ENCODE data around the gene NDUFAF7. TPM values are rescaled to one million over a fixed set of nuclear protein-coding genes. Genes with fewer than 3 reads are reported as not detected.

The NDUFAF7 gene
- total RNA-seq, 1 experiment from 2014 or later = 25.0 TPM

- BruUV-seq (replicated peaks) = TSS peak; percentile 66
Observed at GRCh38 chr2:37232131-37232933, 874 bp downstream of the NDUFAF7 start.

GRCh38 chr2:37243435-37243834, 12.0 kb downstream of the NDUFAF7 start:
- intact Hi-C loops (cut with micrococcal nuclease; ENCODE audit: unreplicated experiment) = no loop called here
- Histone ChIP-seq H3K36me3 (ENCODE audit: insufficient read depth, low read length, poor library complexity, severe bottlenecking) (peaks cover 70% of the 10 kb centered on the region), H3K27ac (ENCODE audit: low read depth, low read length, poor library complexity, severe bottlenecking) (no peak overlapping the region), H3K9me3 (ENCODE audit: low read depth, low read length, poor library complexity, severe bottlenecking) (no peaks in the 10 kb centered on the region), H3K4me1 (ENCODE audit: insufficient read depth, low read length, poor library complexity, severe bottlenecking) (no peaks in the 10 kb centered on the region), H3K27me3 (replicated peaks; ENCODE audit: insufficient read depth, low read depth, low read length, poor library complexity) (no peaks in the 10 kb centered on the region), H3K4me3 (ENCODE audit: low read depth, low read length, poor library complexity, severe bottlenecking) (no peak overlapping the region)
- TF ChIP-seq CTCF (conservative IDR thresholded peaks at IDR 0.05; ENCODE audit: low read depth, low read length) = no peak
- no peak for TF ChIP-seq EZH2 (IDR thresholded peaks at IDR 0.05; ENCODE audit: borderline replicate concordance, low read depth, low read length, poor library complexity, severe bottlenecking)
- no TSS peak for BruUV-seq (replicated peaks)
- ChIA-PET CTCF (no interaction called here), POLR2A (ENCODE audit: low non-redundant PET) (no interaction called here)
- DNase-seq (ENCODE audit: low spot score) = no peak

More at GRCh38 chr2:37232131-37232933, 874 bp downstream of the NDUFAF7 start:
- no peak for DNase-seq (ENCODE audit: low spot score)
- Histone ChIP-seq H3K9me3 (ENCODE audit: low read depth, low read length, poor library complexity, severe bottlenecking) (no peaks in the 10 kb centered on the region), H3K27ac (ENCODE audit: low read depth, low read length, poor library complexity, severe bottlenecking) (peak overlapping the region; percentile 90), H3K27me3 (replicated peaks; ENCODE audit: insufficient read depth, low read depth, low read length, poor library complexity) (no peaks in the 10 kb centered on the region), H3K4me3 (ENCODE audit: low read depth, low read length, poor library complexity, severe bottlenecking) (peak overlapping the region; percentile 90), H3K36me3 (ENCODE audit: insufficient read depth, low read length, poor library complexity, severe bottlenecking) (peaks cover 21% of the 10 kb centered on the region), H3K4me1 (ENCODE audit: insufficient read depth, low read length, poor library complexity, severe bottlenecking) (peaks cover 14% of the 10 kb centered on the region)
- intact Hi-C loops (cut with micrococcal nuclease; ENCODE audit: unreplicated experiment) = no loop called here
- TF ChIP-seq EZH2 (IDR thresholded peaks at IDR 0.05; ENCODE audit: borderline replicate concordance, low read depth, low read length, poor library complexity, severe bottlenecking) (no peak), CTCF (conservative IDR thresholded peaks at IDR 0.05; ENCODE audit: low read depth, low read length) (no peak)
- CTCF ChIA-PET = interaction anchor here (0.7 kb wide), 1 partner anchor 645 kb away, joined by 3 read pairs; no protein-coding TSS in a partner anchor
- POLR2A ChIA-PET (ENCODE audit: low non-redundant PET) = interaction anchor here (0.6 kb wide), 1 partner anchor 90 kb away, joined by 3 read pairs; no protein-coding TSS in a partner anchor

GRCh38 chr2:37244017-37244416, 12.6 kb downstream of the NDUFAF7 start:
- CTCF ChIA-PET = no interaction called here
- POLR2A ChIA-PET (ENCODE audit: low non-redundant PET) = interaction anchor here (0.5 kb wide), 1 partner anchor 278 kb away, joined by 6 read pairs; the partner anchor contains the start of gene STRN
- no peak for DNase-seq (ENCODE audit: low spot score)
- intact Hi-C loops (cut with micrococcal nuclease; ENCODE audit: unreplicated experiment) = no loop called here
- no peak overlapping the region for H3K27ac ChIP-seq (ENCODE audit: low read depth, low read length, poor library complexity, severe bottlenecking)
- TF ChIP-seq EZH2 (IDR thresholded peaks at IDR 0.05; ENCODE audit: borderline replicate concordance, low read depth, low read length, poor library complexity, severe bottlenecking) = no peak
- TF ChIP-seq CTCF (conservative IDR thresholded peaks at IDR 0.05; ENCODE audit: low read depth, low read length) = no peak
- H3K27me3 ChIP-seq (replicated peaks; ENCODE audit: insufficient read depth, low read depth, low read length, poor library complexity) = no peaks in the 10 kb centered on the region
- peaks cover 69% of the 10 kb centered on the region for H3K36me3 ChIP-seq (ENCODE audit: insufficient read depth, low read length, poor library complexity, severe bottlenecking)
- no peaks in the 10 kb centered on the region for H3K9me3 ChIP-seq (ENCODE audit: low read depth, low read length, poor library complexity, severe bottlenecking)
- H3K4me1 ChIP-seq (ENCODE audit: insufficient read depth, low read length, poor library complexity, severe bottlenecking) = no peaks in the 10 kb centered on the region
- no peak overlapping the region for H3K4me3 ChIP-seq (ENCODE audit: low read depth, low read length, poor library complexity, severe bottlenecking)
- no TSS peak for BruUV-seq (replicated peaks)

Measured in A673 (cell line).